Caco-2 (cell line): ENCODE results near the gene SEZ6L. TPM values are rescaled to one million over a fixed set of nuclear protein-coding genes. Genes with fewer than 3 reads are reported as not detected.

Source experiments
- BruUV-seq: library from RNA; stranded (reverse); fragments of 400-500 nt; replicated peaks from 2 replicates; lab custom pipeline; 2021; lab: Mats Ljungman, UMichigan
- CTCF ChIA-PET: fragments of 300-600 bp; sonication (Branson Sonifier 250); formaldehyde crosslinking; loops from one replicate; lab custom pipeline; 2022; ENCODE audit warnings: antibody characterized with exemption; lab: Charles Lee
- POLR2A ChIA-PET: fragments of 300-600 bp; sonication (Branson Sonifier 250); formaldehyde crosslinking; loops from one replicate; lab custom pipeline; 2022; ENCODE audit warnings: antibody characterized with exemption; lab: Charles Lee
- DNase-seq, 2 experiments: peaks; one replicate each; pipeline versions ENCODE4 v3.0.0 to v3.0.0-alpha.2; 2020 to 2022
- H3K27me3 ChIP-seq: replicated peaks from 2 replicates; pipeline ENCODE4 v1.6.0; 2011; ENCODE audit warnings: low read length; ENCODE audit not compliant: control insufficient read depth, insufficient read depth
- H3K36me3 ChIP-seq: 2 replicates; pipeline ENCODE4 v1.5.1; 2011; ENCODE audit warnings: low read length; ENCODE audit not compliant: control insufficient read depth, insufficient read depth
- H3K4me1 ChIP-seq: fragments of 250-450 bp; sonication (Bioruptor Pico); 2 replicates; pipeline ENCODE4 v1.5.1; 2020; ENCODE audit warnings: mild to moderate bottlenecking
- H3K4me3 ChIP-seq: 2 replicates; pipeline ENCODE4 v1.5.1; 2011; ENCODE audit warnings: low read depth, mild to moderate bottlenecking, control low read depth, low read length
- H3K9me3 ChIP-seq: fragments of 250-450 bp; sonication (Bioruptor Pico); 2 replicates; pipeline ENCODE4 v1.5.1; 2020; ENCODE audit warnings: mild to moderate bottlenecking, moderate library complexity
- H3K27ac Mint-ChIP-seq: one replicate; pipeline ENCODE4 v1.8.0; 2022; ENCODE audit warnings: mixed read lengths; ENCODE audit not compliant: unreplicated experiment
- H3K27me3 Mint-ChIP-seq: one replicate; pipeline ENCODE4 v1.8.0; 2022; ENCODE audit warnings: mixed read lengths; ENCODE audit not compliant: insufficient read depth, unreplicated experiment
- H3K36me3 Mint-ChIP-seq: one replicate; pipeline ENCODE4 v1.8.0; 2022; ENCODE audit warnings: mild to moderate bottlenecking, mixed read lengths; ENCODE audit not compliant: insufficient read depth, unreplicated experiment
- H3K4me1 Mint-ChIP-seq: one replicate; pipeline ENCODE4 v1.8.0; 2022; ENCODE audit warnings: low read depth, mixed read lengths; ENCODE audit not compliant: unreplicated experiment
- H3K4me3 Mint-ChIP-seq: one replicate; pipeline ENCODE4 v1.8.0; 2022; ENCODE audit warnings: mild to moderate bottlenecking, moderate library complexity, mixed read lengths; ENCODE audit not compliant: unreplicated experiment
- H3K9me3 Mint-ChIP-seq: one replicate; pipeline ENCODE4 v1.8.0; 2022; ENCODE audit warnings: mixed read lengths; ENCODE audit not compliant: unreplicated experiment
- CTCF ChIP-seq, 2 experiments: fragments of 200-600 bp in 1 of 2; IDR thresholded peaks; 1 replicate in 1 of 2; 2 replicates in 1 of 2; pipeline versions ENCODE4 v1.5.1 to v1.8.0; 2011 to 2022; ENCODE audit warnings: antibody characterized with exemption in 1 of 2, control low read depth in 1 of 2, inconsistent platforms in 1 of 2, low read depth in 1 of 2, low read length in 1 of 2, mild to moderate bottlenecking in 1 of 2, moderate library complexity in 1 of 2; ENCODE audit not compliant: insufficient read depth in 1 of 2, severe bottlenecking in 1 of 2, unreplicated experiment in 1 of 2
- intact Hi-C: fragments of 100-400 bp; cut with micrococcal nuclease; formaldehyde crosslinking; loops from one replicate; pipeline ENCODE4 v1.10.0; 2022; ENCODE audit not compliant: unreplicated experiment
- total RNA-seq: library from RNA; stranded (reverse); gene quantifications from 2 replicates; pipeline ENCODE4 v1.2.3, GENCODE V29; 2022

SEZ6L gene
- total RNA-seq, 1 experiment from 2014 or later = not detected

GRCh38 chr22:26267856-26268255 lies 98.6 kb downstream of the SEZ6L start:
- no peak for TF ChIP-seq CTCF (IDR thresholded peaks at IDR 0.05; ENCODE audit: insufficient read depth in 1 of 2, low read depth in 1 of 2, low read length in 1 of 2, severe bottlenecking in 1 of 2, unreplicated experiment in 1 of 2)
- no TSS peak for BruUV-seq
- no peak overlapping the region for H3K27ac Mint-ChIP-seq
- intact Hi-C loops = no loop called here
- no peaks in the 10 kb centered on the region for H3K4me1 ChIP-seq
- H3K36me3 ChIP-seq = no peaks in the 10 kb centered on the region
- no peaks in the 10 kb centered on the region for H3K9me3 ChIP-seq
- no peak for DNase-seq
- no peaks in the 10 kb centered on the region for H3K4me1 Mint-ChIP-seq
- POLR2A ChIA-PET = no interaction called here
- H3K4me3 Mint-ChIP-seq = no peak overlapping the region
- CTCF ChIA-PET = no interaction called here
- no peaks in the 10 kb centered on the region for H3K9me3 Mint-ChIP-seq
- H3K4me3 ChIP-seq = no peak overlapping the region
- no peaks in the 10 kb centered on the region for H3K36me3 Mint-ChIP-seq
- H3K27me3 ChIP-seq = no peaks in the 10 kb centered on the region
- peaks cover 18% of the 10 kb centered on the region for H3K27me3 Mint-ChIP-seq

- intact Hi-C loops = no loop called here
- H3K9me3 ChIP-seq = no peaks in the 10 kb centered on the region
- H3K27me3 ChIP-seq = no peaks in the 10 kb centered on the region
- ChIA-PET CTCF (no interaction called here), POLR2A (no interaction called here)
- Mint-ChIP-seq H3K4me3 (no peak overlapping the region), H3K9me3 (no peaks in the 10 kb centered on the region), H3K27ac (no peak overlapping the region), H3K36me3 (no peaks in the 10 kb centered on the region), H3K4me1 (no peaks in the 10 kb centered on the region), H3K27me3 (peaks cover 21% of the 10 kb centered on the region)
- no peak overlapping the region for H3K4me3 ChIP-seq
- H3K36me3 ChIP-seq = no peaks in the 10 kb centered on the region
- no peak for TF ChIP-seq CTCF (IDR thresholded peaks at IDR 0.05; ENCODE audit: insufficient read depth in 1 of 2, low read depth in 1 of 2, low read length in 1 of 2, severe bottlenecking in 1 of 2, unreplicated experiment in 1 of 2)
- H3K4me1 ChIP-seq = no peaks in the 10 kb centered on the region
- no peak for DNase-seq
- BruUV-seq = no TSS peak
Observed at GRCh38 chr22:26269572-26269971, 100.3 kb downstream of the SEZ6L start.

- BruUV-seq = no TSS peak
- no peaks in the 10 kb centered on the region for H3K4me1 ChIP-seq
- no peaks in the 10 kb centered on the region for H3K9me3 Mint-ChIP-seq
- ChIA-PET POLR2A (no interaction called here), CTCF (no interaction called here)
- no peaks in the 10 kb centered on the region for H3K4me1 Mint-ChIP-seq
- intact Hi-C loops = no loop called here
- no peak overlapping the region for H3K4me3 ChIP-seq
- no peak for DNase-seq
- no peaks in the 10 kb centered on the region; the same call in 1 of the 2 replicates for H3K27me3 ChIP-seq
- no peak overlapping the region for H3K4me3 Mint-ChIP-seq
- H3K9me3 ChIP-seq = no peaks in the 10 kb centered on the region
- peaks cover 21% of the 10 kb centered on the region for H3K27me3 Mint-ChIP-seq
- TF ChIP-seq CTCF (IDR thresholded peaks at IDR 0.05; ENCODE audit: insufficient read depth in 1 of 2, low read depth in 1 of 2, low read length in 1 of 2, severe bottlenecking in 1 of 2, unreplicated experiment in 1 of 2) = no peak
- no peaks in the 10 kb centered on the region for H3K36me3 ChIP-seq
- no peaks in the 10 kb centered on the region for H3K36me3 Mint-ChIP-seq
- H3K27ac Mint-ChIP-seq = no peak overlapping the region
Observed at GRCh38 chr22:26271427-26271826, 102.2 kb downstream of the SEZ6L start.
